RWPE2 (cell line): ENCODE data around the gene KIAA1328.

Source experiments
- ATAC-seq: fragments of 200-7000 bp; cut with Tn5 transposase; 3 replicates; pipeline ENCODE4 v1.9.1; 2021; ENCODE audit warnings: low read depth
- DNase-seq: peaks from one replicate; pipeline ENCODE4 v3.0.0-alpha.2; 2020; ENCODE audit warnings: low spot score
- H3K27ac ChIP-seq: fragments of 450-650 bp; 2 replicates; pipeline ENCODE4 v1.5.1; 2017; ENCODE audit warnings: mild to moderate bottlenecking; ENCODE audit not compliant: poor library complexity, severe bottlenecking
- H3K27me3 ChIP-seq: fragments of 250-450 bp; sonication (Bioruptor Pico); 2 replicates; pipeline ENCODE4 v1.5.1; 2021; ENCODE audit warnings: mild to moderate bottlenecking, moderate library complexity; ENCODE audit not compliant: insufficient read depth, poor library complexity, severe bottlenecking
- H3K36me3 ChIP-seq: fragments of 250-450 bp; sonication (Bioruptor Pico); 2 replicates; pipeline ENCODE4 v1.5.1; 2020; ENCODE audit warnings: low read depth, mild to moderate bottlenecking, moderate library complexity
- H3K4me1 ChIP-seq: fragments of 250-450 bp; sonication (Bioruptor Pico); 2 replicates; pipeline ENCODE4 v1.5.1; 2021; ENCODE audit warnings: mild to moderate bottlenecking, moderate library complexity; ENCODE audit not compliant: insufficient read depth, poor library complexity, severe bottlenecking
- H3K4me3 ChIP-seq: fragments of 250-450 bp; sonication (Bioruptor Pico); 2 replicates; pipeline ENCODE4 v1.5.1; 2021; ENCODE audit warnings: mild to moderate bottlenecking, moderate library complexity; ENCODE audit not compliant: severe bottlenecking
- H3K9me3 ChIP-seq: fragments of 250-450 bp; sonication (Bioruptor Pico); 2 replicates; pipeline ENCODE4 v1.5.1; 2021; ENCODE audit warnings: mild to moderate bottlenecking, moderate library complexity; ENCODE audit not compliant: severe bottlenecking
- CTCF ChIP-seq: fragments of 450-650 bp; IDR thresholded peaks from one replicate; pipeline ENCODE4 v1.5.1; 2017; ENCODE audit warnings: mild to moderate bottlenecking, moderate library complexity; ENCODE audit not compliant: poor library complexity, severe bottlenecking

KIAA1328 gene

GRCh38 chr18:37107748-37108522, 279.0 kb downstream of the KIAA1328 start:
- no peak for ATAC-seq
- no peaks in the 10 kb centered on the region for H3K4me1 ChIP-seq
- H3K27ac ChIP-seq: no peak overlapping the region
- no peak for DNase-seq
- no peaks in the 10 kb centered on the region for H3K36me3 ChIP-seq
- peaks cover 3% of the 10 kb centered on the region for H3K9me3 ChIP-seq
- no peak for TF ChIP-seq CTCF
- no peak overlapping the region for H3K4me3 ChIP-seq
- H3K27me3 ChIP-seq: no peaks in the 10 kb centered on the region

- Histone ChIP-seq H3K9me3 (no peaks in the 10 kb centered on the region), H3K27ac (no peak overlapping the region), H3K36me3 (no peaks in the 10 kb centered on the region), H3K27me3 (no peaks in the 10 kb centered on the region), H3K4me1 (peaks cover 6% of the 10 kb centered on the region), H3K4me3 (no peak overlapping the region)
- DNase-seq (no peak), ATAC-seq (no peak)
- TF ChIP-seq CTCF: no peak
Observed at GRCh38 chr18:37122877-37123276, 293.9 kb downstream of the KIAA1328 start.

- DNase-seq (no peak), ATAC-seq (peak; percentile 31; the same call in 2 of the 3 replicates)
- Histone ChIP-seq H3K27ac (no peak overlapping the region), H3K4me1 (peaks cover 6% of the 10 kb centered on the region), H3K9me3 (no peaks in the 10 kb centered on the region), H3K36me3 (no peaks in the 10 kb centered on the region), H3K27me3 (no peaks in the 10 kb centered on the region), H3K4me3 (no peak overlapping the region)
- no peak for TF ChIP-seq CTCF
Observed at GRCh38 chr18:37124516-37124915, 295.6 kb downstream of the KIAA1328 start.

GRCh38 chr18:37135177-37135576, 306.2 kb downstream of the KIAA1328 start:
- no peaks in the 10 kb centered on the region for H3K9me3 ChIP-seq
- no peaks in the 10 kb centered on the region for H3K36me3 ChIP-seq
- no peak overlapping the region for H3K4me3 ChIP-seq
- ATAC-seq (no peak), DNase-seq (no peak)
- H3K27ac ChIP-seq: no peak overlapping the region
- TF ChIP-seq CTCF: no peak
- H3K4me1 ChIP-seq: no peaks in the 10 kb centered on the region
- no peaks in the 10 kb centered on the region for H3K27me3 ChIP-seq

- Histone ChIP-seq H3K27ac (no peak overlapping the region), H3K9me3 (no peaks in the 10 kb centered on the region), H3K4me3 (no peak overlapping the region), H3K4me1 (no peaks in the 10 kb centered on the region), H3K36me3 (no peaks in the 10 kb centered on the region), H3K27me3 (no peaks in the 10 kb centered on the region)
- no peak for ATAC-seq
- no peak for DNase-seq
- no peak for TF ChIP-seq CTCF
Observed at GRCh38 chr18:37138456-37138855, 309.5 kb downstream of the KIAA1328 start.
